IMR-90 (cell line): Measurements from ENCODE around the gene FAM3D. TPM values are rescaled to one million over a fixed set of nuclear protein-coding genes. Genes with fewer than 3 reads are reported as not detected.
"Not testable (repeated sequence)": the region's sequence is repeated elsewhere in the genome, so short reads cannot be mapped to it uniquely, and the experiment has no call there.

Source experiments
- ATAC-seq: fragments of 200-7000 bp; cut with Tn5 transposase; 2 replicates; pipeline ENCODE4 v1.9.1; 2020; ENCODE audit warnings: low read depth, mild to moderate bottlenecking, moderate library complexity
- BruUV-seq: library from RNA; stranded (reverse); fragments of 400-500 nt; replicated peaks from 2 replicates; lab custom pipeline; 2021; lab: Mats Ljungman, UMichigan
- CTCF ChIA-PET: fragments of 300-600 bp; formaldehyde crosslinking; extraction: SDS; loops from one replicate; lab custom pipeline; 2021; ENCODE audit warnings: antibody characterized with exemption; lab: Yijun Ruan, JAX
- POLR2A ChIA-PET: fragments of 300-600 bp; sonication (Branson Sonifier 250); formaldehyde crosslinking; loops from one replicate; lab custom pipeline; 2022; ENCODE audit warnings: antibody characterized with exemption; ENCODE audit not compliant: unreplicated experiment; lab: Charles Lee
- DNase-seq: peaks from one replicate; pipeline ENCODE4 v3.0.0; 2013
- H2AFZ ChIP-seq: replicated peaks from 2 replicates; pipeline ENCODE3; 2013; ENCODE audit warnings: low read length, mild to moderate bottlenecking; ENCODE audit not compliant: poor library complexity
- H2AK5ac ChIP-seq: 2 replicates; pipeline ENCODE4 v1.6.1; 2013; ENCODE audit warnings: low read depth, low read length, inconsistent platforms
- H2AK9ac ChIP-seq: replicated peaks from 2 replicates; pipeline ENCODE3; 2013; ENCODE audit warnings: mild to moderate bottlenecking, low read depth, low read length, moderate library complexity; ENCODE audit not compliant: poor library complexity
- H2BK120ac ChIP-seq: 2 replicates; pipeline ENCODE4 v1.6.1; 2013; ENCODE audit warnings: low read depth, low read length, inconsistent platforms
- H2BK15ac ChIP-seq: 3 replicates; pipeline ENCODE4 v1.6.1; 2013; ENCODE audit warnings: low read depth, low read length, inconsistent platforms
- H2BK20ac ChIP-seq: 2 replicates; pipeline ENCODE4 v1.6.1; 2013; ENCODE audit warnings: low read depth, mild to moderate bottlenecking, inconsistent platforms, low read length, moderate library complexity
- H2BK5ac ChIP-seq: 2 replicates; pipeline ENCODE4 v1.6.1; 2013; ENCODE audit warnings: mild to moderate bottlenecking, low read depth, low read length, inconsistent platforms; ENCODE audit not compliant: poor library complexity, severe bottlenecking
- H3K14ac ChIP-seq: replicated peaks from 2 replicates; pipeline ENCODE4 v1.6.1; 2013; ENCODE audit warnings: low read depth, low read length, inconsistent platforms
- H3K18ac ChIP-seq: 2 replicates; pipeline ENCODE4 v1.6.1; 2013; ENCODE audit warnings: low read depth, low read length, control low read depth
- H3K23ac ChIP-seq: 2 replicates; pipeline ENCODE4 v1.6.1; 2013; ENCODE audit warnings: low read depth, low read length, inconsistent platforms
- H3K27ac ChIP-seq: 2 replicates; pipeline ENCODE4 v1.5.1; 2013; ENCODE audit warnings: mild to moderate bottlenecking, control low read depth, low read length; ENCODE audit not compliant: insufficient read depth
- H3K27me3 ChIP-seq: 2 replicates; pipeline ENCODE4 v1.6.1; 2013; ENCODE audit warnings: low read length; ENCODE audit not compliant: control insufficient read depth, insufficient read depth
- H3K36me3 ChIP-seq: 2 replicates; pipeline ENCODE4 v1.6.1; 2013; ENCODE audit warnings: low read length, mixed read lengths; ENCODE audit not compliant: control insufficient read depth, insufficient read depth
- H3K4ac ChIP-seq: 2 replicates; pipeline ENCODE4 v1.6.1; 2013; ENCODE audit warnings: low read depth, low read length, inconsistent platforms
- H3K4me1 ChIP-seq: 2 replicates; pipeline ENCODE4 v1.6.1; 2013; ENCODE audit warnings: low read length, mixed read lengths; ENCODE audit not compliant: control insufficient read depth, insufficient read depth
- H3K4me2 ChIP-seq: 2 replicates; pipeline ENCODE4 v1.6.1; 2013; ENCODE audit warnings: low read depth, mild to moderate bottlenecking, control low read depth, low read length, moderate library complexity
- H3K4me3 ChIP-seq: 2 replicates; pipeline ENCODE4 v1.5.1; 2013; ENCODE audit warnings: low read depth, mild to moderate bottlenecking, control low read depth, low read length, moderate library complexity; ENCODE audit not compliant: insufficient read depth
- H3K56ac ChIP-seq: 2 replicates; pipeline ENCODE4 v1.6.1; 2013; ENCODE audit warnings: low read length, inconsistent platforms; ENCODE audit not compliant: insufficient read depth; ENCODE audit errors: extremely low read depth
- H3K79me1 ChIP-seq, 2 experiments: 2 replicates each; pipeline ENCODE4 v1.6.1; 2013; ENCODE audit warnings: low read length in 2 of 2, inconsistent platforms in 1 of 2, low read depth in 1 of 2
- H3K9ac ChIP-seq: 2 replicates; pipeline ENCODE4 v1.6.1; 2013; ENCODE audit warnings: low read depth, low read length, control low read depth
- H3K9me1 ChIP-seq: 2 replicates; pipeline ENCODE4 v1.6.1; 2013; ENCODE audit warnings: low read length, inconsistent platforms; ENCODE audit not compliant: insufficient read depth
- H3K9me3 ChIP-seq: 2 replicates; pipeline ENCODE4 v1.6.1; 2013; ENCODE audit warnings: low read length; ENCODE audit not compliant: control insufficient read depth, insufficient read depth
- H4K20me1 ChIP-seq: 2 replicates; pipeline ENCODE4 v1.6.1; 2013; ENCODE audit warnings: low read length, inconsistent platforms; ENCODE audit not compliant: insufficient read depth
- H4K5ac ChIP-seq: 2 replicates; pipeline ENCODE4 v1.6.1; 2013; ENCODE audit warnings: mild to moderate bottlenecking, low read depth, low read length, control low read depth
- H4K8ac ChIP-seq, 2 experiments: 2 replicates each; pipeline ENCODE4 v1.6.1; 2013; ENCODE audit warnings: low read depth in 2 of 2, low read length in 2 of 2, control low read depth in 1 of 2, inconsistent platforms in 1 of 2
- H4K91ac ChIP-seq: 2 replicates; pipeline ENCODE4 v1.6.1; 2013; ENCODE audit warnings: low read depth, low read length, inconsistent platforms; ENCODE audit not compliant: insufficient read depth
- BHLHE40 ChIP-seq: fragments of 150-350 bp; IDR thresholded peaks from 2 replicates; pipeline ENCODE4 v1.6.1; 2016; ENCODE audit warnings: mild to moderate bottlenecking, low read depth, low read length
- WGBS, 2 experiments: methylation state at CpG; one replicate each; pipeline versions ENCODE4 v1.1.5 to v1.1.7; 2013; ENCODE audit warnings: missing lambda C conversion rate in 2 of 2; ENCODE audit not compliant: insufficient read length in 1 of 2; ENCODE audit errors: extremely low coverage in 2 of 2; 5-methylcytosine and 5-hydroxymethylcytosine counted together
- dilution Hi-C: fragments of 300-500 bp; cut with HindIII; formaldehyde crosslinking; loops from one replicate; pipeline ENCODE4 v1.14.3; 2018; ENCODE audit warnings: low sequenced_read_pairs; ENCODE audit not compliant: unreplicated experiment
- in situ Hi-C: fragments of 300-500 bp; cut with MboI; formaldehyde crosslinking; loops from 3 replicates; pipeline ENCODE4 v1.14.3; 2019; ENCODE audit warnings: low sequenced_read_pairs, inconsistent platforms, mixed read lengths
- intact Hi-C: fragments of 100-400 bp; cut with micrococcal nuclease; formaldehyde crosslinking; loops from 2 replicates; pipeline ENCODE4 v1.10.0; 2022
- polyA plus RNA-seq, 3 experiments: library from polyadenylated mRNA; depleted of rRNA; stranded (reverse); fragments of >200 nt; gene quantifications; 2 replicates each; pipeline ENCODE4 v1.2.3, GENCODE V29; 2012; ENCODE audit warnings: low replicate concordance in 1 of 3
- total RNA-seq: library from RNA; depleted of rRNA; stranded (reverse); fragments of >200 nt; gene quantifications from 2 replicates; pipeline ENCODE4 v1.2.3, GENCODE V29; 2012

Gene FAM3D
- total and polyA plus RNA-seq, 2 of the 4 experiments (the other 2 are of a cell fraction): not detected

DNA sequence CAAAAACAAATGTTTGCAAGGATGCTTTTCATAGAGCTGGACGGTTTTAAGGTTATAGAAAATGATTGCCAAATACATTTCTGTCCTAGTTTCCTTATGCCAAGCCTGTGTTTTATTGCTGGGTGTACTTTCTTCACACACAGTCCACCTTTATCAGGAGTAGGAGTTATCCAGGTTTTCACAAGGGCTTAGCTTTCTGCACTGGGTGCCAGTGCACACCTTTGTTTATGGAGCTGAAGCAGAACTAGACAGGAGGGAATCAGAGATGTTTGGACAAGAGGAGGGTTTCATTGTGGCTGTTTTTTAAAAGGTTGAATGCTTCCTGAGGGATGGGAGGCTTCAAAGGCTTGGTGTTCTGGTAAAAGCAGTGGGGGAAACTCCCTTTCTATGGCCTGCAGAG, 29.5 kb upstream of the FAM3D start:
- Histone ChIP-seq H3K9me1 (no peaks in the 10 kb centered on the region), H4K91ac (no peak overlapping the region), H4K8ac (no peak overlapping the region), H3K18ac (no peak overlapping the region), H3K14ac (no peak overlapping the region), H3K9ac (no peak overlapping the region), H3K4me3 (no peak overlapping the region), H3K79me1 (no peaks in the 10 kb centered on the region), H3K4me1 (no peaks in the 10 kb centered on the region), H3K27ac (no peak overlapping the region), H4K20me1 (no peaks in the 10 kb centered on the region), H2BK15ac (no peak overlapping the region), H2AK9ac (no peak overlapping the region), H2BK120ac (no peak overlapping the region), H3K36me3 (no peaks in the 10 kb centered on the region), H2BK20ac (no peak overlapping the region), H2AFZ (no peak overlapping the region), H3K23ac (no peak overlapping the region), H2BK5ac (no peak overlapping the region), H3K4ac (no peak overlapping the region), H3K9me3 (peaks cover under 1% of the 10 kb centered on the region; the same call in 1 of the 2 replicates), H4K5ac (no peak overlapping the region), H2AK5ac (no peak overlapping the region), H3K27me3 (no peaks in the 10 kb centered on the region), H3K4me2 (no peak overlapping the region), H3K56ac (no peak overlapping the region)
- DNase-seq (no peak), ATAC-seq (no peak)
- TF ChIP-seq BHLHE40: no peak
- ChIA-PET CTCF (no interaction called here), POLR2A (no interaction called here)
- in situ Hi-C loops (no loop called here), intact Hi-C loops (no loop called here), dilution Hi-C loops (no loop called here)
- BruUV-seq: no TSS peak
- no CpG with 5 or more reads among the region's 1 CpG for WGBS, 2 experiments

GRCh38 chr3:58695284-58695683, 28.7 kb upstream of the FAM3D start:
- CTCF ChIA-PET, ATAC-seq, H3K79me1 ChIP-seq: not testable (repeated sequence)

More at GRCh38 chr3:58695284-58695683, 28.7 kb upstream of the FAM3D start:
- WGBS, 2 experiments: no CpG with 5 or more reads among the region's 4 CpGs
- intact Hi-C loops, H3K4ac ChIP-seq, H2AK5ac ChIP-seq, H2BK20ac ChIP-seq, H3K23ac ChIP-seq, H3K56ac ChIP-seq, H3K9ac ChIP-seq, H3K18ac ChIP-seq, H3K4me3 ChIP-seq, H3K4me2 ChIP-seq, H4K91ac ChIP-seq, H3K9me1 ChIP-seq, H2BK15ac ChIP-seq, H4K8ac ChIP-seq, H3K9me3 ChIP-seq, H4K5ac ChIP-seq, H3K27ac ChIP-seq, H4K20me1 ChIP-seq, H2BK5ac ChIP-seq, H2AFZ ChIP-seq, dilution Hi-C loops, in situ Hi-C loops, H3K4me1 ChIP-seq, DNase-seq, H2AK9ac ChIP-seq, POLR2A ChIA-PET, H3K36me3 ChIP-seq, BruUV-seq, H2BK120ac ChIP-seq, H3K27me3 ChIP-seq, H3K14ac ChIP-seq: not testable (repeated sequence)
